AG09309 (cell line): ENCODE data around the gene PRKCZ.
A peak's percentile ranks its signal among the peaks of the same experiment; 100 is the strongest.
"Not testable (repeated sequence)": the region's sequence is repeated elsewhere in the genome, so short reads cannot be mapped to it uniquely, and the experiment has no call there.

Experiments
- DNase-seq: peaks from one replicate; pipeline ENCODE4 v3.0.0-alpha.2; 2010; ENCODE audit warnings: low read depth
- H3K4me3 ChIP-seq: 2 replicates; pipeline ENCODE4 v1.5.1; 2011; ENCODE audit warnings: mild to moderate bottlenecking, low read depth, low read length, moderate library complexity; ENCODE audit not compliant: control insufficient read depth
- CTCF ChIP-seq: IDR thresholded peaks from 2 replicates; pipeline ENCODE4 v1.5.1; 2011; ENCODE audit warnings: mild to moderate bottlenecking, low read depth, low read length, inconsistent platforms; ENCODE audit not compliant: insufficient read depth, control insufficient read depth; ENCODE audit errors: missing control alignments

PRKCZ gene

GRCh38 chr1:2090216-2090890 is 40.1 kb downstream of the PRKCZ start:
- no peak for TF ChIP-seq CTCF
- no peak for DNase-seq
- no peak overlapping the region for H3K4me3 ChIP-seq

GRCh38 chr1:2091611-2092604 is 41.7 kb downstream of the PRKCZ start:
- no peak overlapping the region for H3K4me3 ChIP-seq
- TF ChIP-seq CTCF: peak; percentile 59
- DNase-seq: no peak

GRCh38 chr1:2093055-2093454 is 42.8 kb downstream of the PRKCZ start:
- TF ChIP-seq CTCF: no peak
- H3K4me3 ChIP-seq: no peak overlapping the region
- no peak for DNase-seq

GRCh38 chr1:2093636-2094035 is 43.4 kb downstream of the PRKCZ start:
- no peak overlapping the region for H3K4me3 ChIP-seq
- no peak for DNase-seq
- no peak for TF ChIP-seq CTCF

- not testable (repeated sequence) for DNase-seq, H3K4me3 ChIP-seq
These were observed 44.3 kb downstream of the PRKCZ start for GRCh38 chr1:2094269-2095158.

GRCh38 chr1:2095394-2095793 is 45.2 kb downstream of the PRKCZ start:
- H3K4me3 ChIP-seq: no peak overlapping the region
- DNase-seq: no peak
- no peak for TF ChIP-seq CTCF
